ENCODE data around the gene TRIM40. TPM values are rescaled to one million over a fixed set of nuclear protein-coding genes. Genes with fewer than 3 reads are reported as not detected.

The TRIM40 gene
- total RNA-seq, 1 donor from 2014 or later: not detected

Small RNAs within 50 kb of the gene (small RNA-seq; reads per million reads assigned to genes)
- gene RF00554 (ENCODE audit: low replicate concordance): not detected

Other genes with a start within 250 kb of the TRIM40 start
- gene HLA-A, start 193.6 kb upstream of the TRIM40 start, total RNA-seq: 96.6 TPM
- 22.1 TPM for gene POLR1H, start 74.9 kb upstream of the TRIM40 start, total RNA-seq
- 12.1 TPM for gene PPP1R11, start 68.9 kb upstream of the TRIM40 start, total RNA-seq
- 4.0 TPM for gene RNF39, start 60.4 kb upstream of the TRIM40 start, total RNA-seq
- not detected for gene TRIM31, start 23.1 kb upstream of the TRIM40 start, total RNA-seq
- gene TRIM10, start 25.1 kb downstream of the TRIM40 start, total RNA-seq: 2.2 TPM
- 1.4 TPM for gene TRIM15, start 27.4 kb downstream of the TRIM40 start, total RNA-seq
- 18.9 TPM for gene TRIM26, start 77.3 kb downstream of the TRIM40 start, total RNA-seq
- gene TRIM39, start 190.8 kb downstream of the TRIM40 start, total RNA-seq: 5.5 TPM
- gene RPP21, start 209.0 kb downstream of the TRIM40 start, total RNA-seq: 14.0 TPM

All from skin of body (tissue), 2 donors.